GM19043 (cell line): ENCODE results near the gene ELMO1.

ENCODE experiments used
- ATAC-seq: cut with Tn5 transposase; IDR thresholded peaks from one replicate; pipeline ENCODE4 v1.9.1; 2021; ENCODE audit warnings: low read depth; ENCODE audit not compliant: unreplicated experiment

Gene ELMO1

DNA sequence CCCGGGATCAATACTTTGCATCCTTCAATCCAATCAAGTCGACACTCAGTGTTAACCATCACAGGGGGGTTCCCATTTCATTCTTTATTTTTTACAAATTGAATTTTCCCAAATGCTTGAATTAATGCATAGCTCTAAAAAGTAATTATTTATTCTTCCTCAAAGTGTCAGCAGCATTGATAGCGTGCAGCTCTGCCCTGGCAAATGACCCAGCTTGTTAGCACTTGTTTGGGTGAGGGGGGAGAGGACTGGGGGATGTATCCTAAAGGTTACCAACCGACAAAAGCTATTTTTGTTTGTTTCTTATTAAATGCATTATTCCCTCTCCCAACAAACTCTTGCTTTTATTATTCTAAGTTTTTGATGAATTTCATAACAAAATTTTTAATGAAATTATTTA lies 27.0 kb upstream of the ELMO1 start:
- ATAC-seq, result no peak

- no peak for ATAC-seq
Measured at GRCh38 chr7:37471619-37472018, 23.0 kb upstream of the ELMO1 start.

DNA sequence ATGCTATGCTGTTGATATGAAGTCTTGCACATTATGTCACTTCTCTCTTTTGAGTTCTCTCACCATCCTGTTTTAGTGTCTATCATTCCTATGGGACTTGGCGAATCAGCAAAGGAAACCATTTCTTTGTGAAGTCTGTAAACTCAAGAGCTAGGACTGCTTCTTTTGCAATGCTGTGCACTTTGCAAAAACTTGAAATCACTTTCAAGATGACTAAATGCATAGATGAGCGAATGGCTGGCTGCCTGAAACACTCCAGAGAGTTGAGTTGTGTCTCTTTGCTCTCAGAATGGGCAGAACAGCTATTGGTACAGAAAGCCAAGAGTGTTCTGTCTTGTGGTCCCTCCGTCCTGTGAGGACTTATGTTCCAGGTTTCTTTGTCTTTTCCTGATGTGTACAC lies 18.3 kb upstream of the ELMO1 start:
- ATAC-seq, result no peak

DNA sequence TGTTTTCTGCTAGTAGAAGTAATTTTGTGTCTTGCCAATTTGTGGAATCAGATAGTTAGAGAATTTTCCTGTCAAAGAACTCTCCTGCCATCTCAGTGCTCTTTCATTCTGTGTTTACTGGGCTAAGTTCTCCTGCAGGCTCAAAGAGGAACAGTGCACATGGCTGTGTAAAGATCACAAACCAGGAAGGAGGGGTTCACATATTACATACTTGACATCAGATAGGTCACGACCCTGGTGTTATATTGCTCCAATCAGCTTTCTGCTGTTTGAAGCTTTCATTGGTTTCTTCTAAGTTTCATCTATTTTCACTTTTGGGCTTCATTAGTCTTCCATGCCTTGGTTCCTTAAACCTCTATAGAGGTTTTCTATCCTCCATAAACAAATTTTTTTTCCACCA lies 13.5 kb upstream of the ELMO1 start:
- ATAC-seq, result no peak

DNA sequence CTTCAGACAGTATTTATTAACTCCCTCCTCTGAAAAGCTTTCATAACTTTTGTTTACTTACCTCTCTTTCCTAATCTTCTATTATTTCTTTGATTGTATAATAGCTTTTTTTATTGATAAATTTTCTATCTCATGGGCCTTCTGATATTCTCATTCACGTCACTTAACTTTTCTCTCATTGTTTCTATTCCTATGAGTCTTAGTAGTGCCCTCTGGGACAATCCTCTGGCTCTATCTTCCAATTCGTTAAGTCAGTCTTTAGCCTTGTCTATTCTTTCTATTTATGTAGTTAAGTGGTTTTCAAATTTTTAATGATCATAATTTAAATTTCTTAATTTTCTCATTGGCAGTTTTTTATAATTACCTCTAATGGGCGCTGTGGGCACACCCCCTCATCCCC lies 6.4 kb upstream of the ELMO1 start:
- no peak for ATAC-seq

DNA sequence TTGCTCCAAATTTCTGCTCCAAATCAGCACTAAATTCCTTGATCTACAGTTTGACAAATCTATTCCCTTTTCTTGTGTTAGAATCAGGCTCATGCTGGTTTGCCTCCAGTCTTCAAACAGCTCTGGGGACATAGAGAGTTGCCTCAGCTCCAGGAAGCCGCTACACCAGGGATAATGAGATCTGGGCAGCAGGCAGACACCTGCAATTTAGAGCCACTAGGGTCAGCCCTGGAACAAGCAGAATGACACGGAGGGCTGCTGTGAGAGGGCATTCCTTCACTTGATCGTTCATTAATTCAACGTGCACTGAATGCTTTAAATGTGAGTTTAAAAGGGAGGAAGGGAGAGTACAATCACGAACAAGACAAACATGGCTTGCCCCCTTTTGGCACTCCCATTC lies 3.7 kb upstream of the ELMO1 start:
- ATAC-seq, result no peak

DNA sequence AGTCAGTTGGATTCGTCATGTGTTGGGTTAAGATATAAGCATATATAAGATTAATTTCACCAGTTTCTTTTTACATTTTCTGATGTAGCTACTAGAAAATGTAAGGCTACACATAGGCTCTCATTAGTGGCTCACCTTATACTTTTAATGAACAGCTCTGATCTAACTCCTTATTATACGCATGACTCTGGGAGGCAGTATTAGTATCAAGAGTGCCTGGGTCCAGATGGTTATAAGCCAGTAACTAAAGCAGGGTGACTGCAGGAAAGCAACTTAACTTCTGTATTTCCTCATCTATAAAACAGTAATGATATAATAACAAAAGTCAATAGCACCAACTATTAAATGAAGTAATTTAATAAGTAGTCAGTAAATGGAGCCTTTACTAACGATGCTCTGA lies 1.4 kb upstream of the ELMO1 start:
- no peak for ATAC-seq

GRCh38 chr7:37449621-37450020 lies 957 bp upstream of the ELMO1 start:
- ATAC-seq, result no peak

DNA sequence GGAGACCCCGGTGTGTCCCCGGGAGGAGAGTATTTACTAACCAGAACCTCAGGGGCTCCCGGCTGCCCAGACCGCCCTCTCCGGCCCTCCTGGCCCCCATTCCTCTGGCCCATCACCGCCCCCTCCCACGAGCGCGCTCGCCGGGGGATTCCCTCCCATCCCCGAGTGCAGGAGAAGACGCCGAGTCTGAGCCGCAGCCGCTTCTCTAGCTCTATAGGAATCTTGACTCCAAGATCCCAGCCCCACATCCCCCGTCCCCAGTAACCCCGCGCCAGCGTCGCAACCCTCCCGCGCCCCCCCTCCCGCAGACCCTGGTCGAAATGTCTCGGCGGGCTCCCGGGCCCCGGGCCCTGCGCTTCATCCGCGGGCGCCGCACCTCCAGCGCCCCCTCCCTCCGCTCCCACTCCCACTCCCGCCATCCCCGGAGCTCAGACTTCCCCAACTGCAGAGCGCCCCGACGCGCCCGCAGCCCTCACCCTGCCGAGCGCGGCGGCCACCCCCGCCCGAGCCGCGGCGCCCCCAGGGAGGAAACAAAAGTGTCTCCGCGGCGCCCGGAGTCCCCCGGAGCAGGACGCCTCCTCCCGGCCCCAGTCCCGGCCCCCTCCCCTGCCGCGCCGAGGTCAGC lies 541 bp downstream of the ELMO1 start:
- peak; percentile 13 for ATAC-seq

DNA sequence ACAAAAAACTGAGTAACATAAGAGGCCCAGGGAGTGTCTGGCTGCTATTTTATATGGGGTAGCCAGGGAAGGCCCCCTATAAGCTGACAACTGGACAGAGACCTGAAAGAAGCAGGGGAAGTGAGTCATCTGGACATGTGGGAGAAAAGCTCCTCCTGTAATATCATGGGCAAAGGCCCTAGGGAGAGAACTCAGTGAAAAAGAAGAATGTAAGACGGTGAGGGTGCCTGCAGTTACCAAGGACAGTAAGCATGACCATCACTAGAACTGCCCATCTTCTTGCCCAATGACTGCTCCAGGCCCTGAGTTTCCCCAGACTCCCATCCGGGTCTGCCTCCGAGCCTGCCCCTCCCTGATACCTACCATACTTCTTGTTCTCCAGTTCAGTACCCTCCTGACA lies 2.3 kb downstream of the ELMO1 start:
- no peak for ATAC-seq

GRCh38 chr7:37445790-37446189 lies 2.9 kb downstream of the ELMO1 start:
- no peak for ATAC-seq

- ATAC-seq, result no peak
Measured at GRCh38 chr7:37445064-37445723, 3.5 kb downstream of the ELMO1 start.

DNA sequence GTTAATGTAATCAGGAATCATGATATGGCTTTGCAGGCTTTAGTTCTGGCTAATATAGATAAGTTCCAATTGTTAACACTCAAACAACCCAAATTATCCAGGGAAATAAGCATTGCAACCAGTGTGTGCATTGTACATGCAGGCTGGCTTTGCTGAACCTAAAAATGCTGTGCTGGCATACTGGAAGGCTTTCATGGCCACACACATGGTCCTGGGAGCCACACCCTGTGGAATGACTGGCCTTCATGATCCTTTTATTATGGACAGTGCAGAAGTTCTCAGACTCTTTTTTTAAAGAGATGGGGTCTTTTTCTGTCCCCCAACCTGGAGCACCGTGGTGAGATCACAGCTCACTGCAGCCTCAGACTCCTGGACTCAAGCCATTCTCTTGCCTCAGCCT lies 5.0 kb downstream of the ELMO1 start:
- no peak for ATAC-seq

DNA sequence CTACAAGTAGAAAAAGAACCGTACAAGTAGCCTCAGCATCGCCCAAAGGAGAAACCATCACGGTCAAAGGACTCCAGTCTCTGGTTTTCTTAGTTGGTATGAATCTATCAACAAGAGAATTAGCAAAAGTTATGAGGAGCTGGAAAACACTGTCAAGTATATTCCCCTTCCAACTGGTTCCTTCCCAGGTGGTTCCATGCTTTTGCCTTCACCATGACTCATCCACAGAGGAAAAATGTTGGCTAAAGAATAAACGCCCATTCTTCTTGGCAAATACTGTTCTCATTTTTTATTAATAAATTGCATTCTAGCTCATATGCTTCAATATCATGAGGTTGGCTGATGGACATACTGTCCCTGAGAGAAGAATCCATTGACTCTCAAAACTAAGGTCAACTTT lies 6.4 kb downstream of the ELMO1 start:
- no peak for ATAC-seq

- no peak for ATAC-seq
Measured at GRCh38 chr7:37441816-37442215, 6.8 kb downstream of the ELMO1 start.

DNA sequence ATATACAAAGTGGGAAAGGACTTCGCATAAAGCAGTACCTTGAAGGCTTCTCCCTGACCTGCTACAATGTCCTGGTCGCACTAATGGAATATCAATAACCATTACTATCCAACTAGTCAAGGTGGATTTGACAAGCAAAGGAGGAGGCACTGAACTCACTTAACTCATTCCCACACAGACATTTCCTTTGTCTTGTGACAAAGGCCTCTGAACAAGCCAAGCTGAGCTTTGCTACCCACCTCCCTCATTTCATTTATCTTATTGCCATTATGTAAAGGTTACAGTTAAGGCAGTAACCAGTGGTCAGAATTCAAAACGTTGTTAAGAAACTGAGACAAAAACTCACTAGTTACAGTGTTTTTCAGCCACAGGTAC lies 7.3 kb downstream of the ELMO1 start:
- ATAC-seq, result no peak

GRCh38 chr7:37440738-37441385 lies 7.8 kb downstream of the ELMO1 start:
- ATAC-seq, result no peak

GRCh38 chr7:37439653-37440026 lies 9.0 kb downstream of the ELMO1 start:
- no peak for ATAC-seq

DNA sequence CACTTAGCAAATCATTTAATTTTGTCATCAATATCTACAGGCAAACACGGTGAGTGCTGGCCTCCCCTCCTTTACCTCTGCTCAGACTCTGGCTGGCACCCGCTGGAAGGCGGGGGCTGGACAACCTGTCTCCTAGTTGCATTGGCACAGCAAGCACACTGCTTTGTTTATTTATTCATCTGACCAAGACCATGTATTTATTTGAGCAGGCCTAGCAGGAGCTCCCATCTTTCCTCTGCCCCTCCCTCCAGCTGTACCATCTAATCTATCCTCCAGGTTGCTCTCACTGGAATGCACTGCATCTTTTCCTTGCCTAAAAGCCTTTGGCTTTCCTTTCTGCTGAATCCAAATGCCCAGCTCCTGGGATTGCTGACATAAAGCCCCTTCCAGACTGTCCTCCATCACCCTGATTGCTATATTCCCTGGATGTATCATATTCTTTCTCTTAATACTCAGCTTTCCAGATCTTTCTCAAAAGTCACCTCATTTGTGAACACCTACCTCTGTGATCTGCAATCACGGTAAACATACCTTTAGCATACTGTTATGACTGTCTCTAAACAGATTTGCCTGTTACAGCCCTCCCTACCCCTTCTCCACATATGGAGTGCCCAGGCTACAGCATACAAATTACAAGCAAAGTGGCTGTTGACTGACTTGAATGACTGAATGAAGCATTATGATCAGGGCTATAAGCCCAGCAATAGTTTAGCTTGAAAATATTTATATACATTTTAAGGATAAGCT lies 9.6 kb downstream of the ELMO1 start:
- no peak for ATAC-seq

DNA sequence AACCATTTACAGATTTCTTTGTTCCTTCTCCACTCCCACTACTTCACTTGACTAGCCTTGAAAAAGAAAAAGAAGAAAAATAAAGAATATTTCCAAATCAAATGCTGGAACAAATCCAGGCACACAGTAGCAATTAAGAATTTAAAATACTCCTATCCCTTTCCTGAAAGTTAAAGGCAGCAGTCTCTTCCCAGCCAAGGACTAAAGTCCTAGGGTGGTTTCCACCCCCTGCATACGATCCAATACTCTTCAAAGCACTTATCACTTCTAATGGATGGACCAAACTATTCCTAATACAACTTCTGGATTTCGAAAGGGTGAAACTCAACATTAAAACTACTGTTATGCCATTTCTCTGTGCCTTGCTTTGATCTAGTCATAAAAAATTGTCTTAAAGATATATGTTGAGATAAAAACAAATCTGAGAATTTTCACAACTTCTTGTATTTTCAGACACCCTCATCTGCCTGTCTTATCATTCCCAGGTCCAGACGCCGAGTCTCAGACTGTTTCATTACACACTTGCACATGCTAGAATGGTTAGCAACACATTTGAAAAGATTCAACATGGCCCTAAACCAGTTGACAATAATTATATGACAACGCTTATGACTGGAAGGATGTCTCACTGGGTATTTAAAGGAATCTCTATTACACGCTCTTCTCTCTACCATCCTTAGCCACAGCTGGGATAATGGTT lies 13.4 kb downstream of the ELMO1 start:
- no peak for ATAC-seq

DNA sequence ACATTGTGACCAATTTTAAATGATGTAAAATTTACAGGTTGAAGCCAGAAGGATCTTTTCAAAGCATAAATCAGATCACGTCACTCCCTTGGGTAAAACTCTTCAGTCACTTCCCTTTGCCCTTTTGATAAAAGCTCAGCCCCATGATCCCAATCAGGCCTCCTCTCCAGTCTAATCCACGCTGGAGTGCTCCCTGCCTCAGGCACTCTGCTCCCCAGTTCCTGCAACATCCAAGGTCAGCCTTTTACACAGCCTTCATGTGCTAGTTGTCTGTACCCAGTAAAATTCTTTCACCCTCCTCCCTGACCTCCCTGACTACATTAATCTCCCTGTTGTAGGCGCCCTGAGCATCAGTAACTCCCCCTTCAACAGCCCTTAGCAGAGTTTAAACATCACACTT lies 14.1 kb downstream of the ELMO1 start:
- ATAC-seq, result no peak
